ENCODE measurements around the gene ACSF3. TPM values are rescaled to one million over a fixed set of nuclear protein-coding genes. Genes with fewer than 3 reads are reported as not detected.

The ACSF3 gene
- polyA plus RNA-seq, 1 donor from 2014 or later, result 20.8 TPM

DNA sequence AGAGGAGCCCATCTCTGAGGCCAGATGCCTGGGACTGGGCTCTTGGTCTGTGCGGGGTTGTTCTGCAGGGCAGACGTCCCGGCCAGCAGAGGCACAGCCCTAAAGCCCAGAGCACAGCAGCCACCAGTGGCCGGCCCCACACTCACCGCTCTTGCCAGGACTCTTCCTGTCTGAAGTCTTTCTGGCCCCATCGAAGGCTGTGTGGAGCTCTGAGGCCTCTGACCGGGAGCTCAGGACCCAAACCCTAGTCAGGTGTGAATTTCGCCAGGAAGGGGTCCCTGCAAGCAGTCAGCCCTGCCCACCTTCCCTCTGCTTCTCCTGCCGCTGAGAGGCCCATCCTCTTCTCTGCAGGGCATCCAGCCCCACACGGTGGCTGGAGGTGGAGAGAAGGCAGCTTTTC is 10.7 kb downstream of the ACSF3 start:
- TF ChIP-seq POLR2AphosphoS5 (IDR thresholded peaks at IDR 0.05), result no peak
- TF ChIP-seq RAD21 (conservative IDR thresholded peaks at IDR 0.05), result no peak
- no peak for TF ChIP-seq TAF1 (IDR thresholded peaks at IDR 0.05; ENCODE audit: low read depth)
- TF ChIP-seq REST (IDR thresholded peaks at IDR 0.05; ENCODE audit: borderline replicate concordance), result no peak
- TF ChIP-seq MXI1 (conservative IDR thresholded peaks at IDR 0.05; ENCODE audit: poor library complexity, severe bottlenecking), result no peak
- TF ChIP-seq, protein P1, sequence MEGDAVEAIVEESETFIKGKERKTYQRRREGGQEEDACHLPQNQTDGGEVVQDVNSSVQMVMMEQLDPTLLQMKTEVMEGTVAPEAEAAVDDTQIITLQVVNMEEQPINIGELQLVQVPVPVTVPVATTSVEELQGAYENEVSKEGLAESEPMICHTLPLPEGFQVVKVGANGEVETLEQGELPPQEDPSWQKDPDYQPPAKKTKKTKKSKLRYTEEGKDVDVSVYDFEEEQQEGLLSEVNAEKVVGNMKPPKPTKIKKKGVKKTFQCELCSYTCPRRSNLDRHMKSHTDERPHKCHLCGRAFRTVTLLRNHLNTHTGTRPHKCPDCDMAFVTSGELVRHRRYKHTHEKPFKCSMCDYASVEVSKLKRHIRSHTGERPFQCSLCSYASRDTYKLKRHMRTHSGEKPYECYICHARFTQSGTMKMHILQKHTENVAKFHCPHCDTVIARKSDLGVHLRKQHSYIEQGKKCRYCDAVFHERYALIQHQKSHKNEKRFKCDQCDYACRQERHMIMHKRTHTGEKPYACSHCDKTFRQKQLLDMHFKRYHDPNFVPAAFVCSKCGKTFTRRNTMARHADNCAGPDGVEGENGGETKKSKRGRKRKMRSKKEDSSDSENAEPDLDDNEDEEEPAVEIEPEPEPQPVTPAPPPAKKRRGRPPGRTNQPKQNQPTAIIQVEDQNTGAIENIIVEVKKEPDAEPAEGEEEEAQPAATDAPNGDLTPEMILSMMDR (IDR thresholded peaks at IDR 0.05; ENCODE audit: poor library complexity, severe bottlenecking), result no peak
- TF ChIP-seq EZH2 (IDR thresholded peaks at IDR 0.05; ENCODE audit: borderline replicate concordance, insufficient read depth, low read length, poor library complexity, severe bottlenecking), result no peak
- TF ChIP-seq EP300 (conservative IDR thresholded peaks at IDR 0.05; ENCODE audit: poor library complexity, severe bottlenecking), result no peak
- no peak for TF ChIP-seq SMC3 (conservative IDR thresholded peaks at IDR 0.05; ENCODE audit: poor library complexity)
- no peak overlapping the region for H3K9ac ChIP-seq (ENCODE audit: low read length)
- H3K9me2 ChIP-seq (ENCODE audit: insufficient read depth, low read length), result no peaks in the 10 kb centered on the region
- H3K4me2 ChIP-seq (ENCODE audit: low read length), result no peak overlapping the region
- no peaks in the 10 kb centered on the region for H3F3A ChIP-seq (ENCODE audit: insufficient read depth, low read length, poor library complexity, severe bottlenecking)
- no peak overlapping the region for H2AFZ ChIP-seq (ENCODE audit: low read depth, low read length)
- H3K4me3 ChIP-seq (ENCODE audit: low read length), result no peak overlapping the region
- no peaks in the 10 kb centered on the region for H3K36me3 ChIP-seq (ENCODE audit: insufficient read depth, low read length)
- no peaks in the 10 kb centered on the region for H3K27me3 ChIP-seq (ENCODE audit: insufficient read depth, low read depth, low read length)
- H3K27ac ChIP-seq (ENCODE audit: low read length), result no peak overlapping the region
- no peaks in the 10 kb centered on the region for H3K79me2 ChIP-seq (replicated peaks; ENCODE audit: insufficient read depth, low read length)
- no peaks in the 10 kb centered on the region for H3K9me3 ChIP-seq (ENCODE audit: low read length)
- H4K20me1 ChIP-seq (ENCODE audit: insufficient read depth), result no peaks in the 10 kb centered on the region

DNA sequence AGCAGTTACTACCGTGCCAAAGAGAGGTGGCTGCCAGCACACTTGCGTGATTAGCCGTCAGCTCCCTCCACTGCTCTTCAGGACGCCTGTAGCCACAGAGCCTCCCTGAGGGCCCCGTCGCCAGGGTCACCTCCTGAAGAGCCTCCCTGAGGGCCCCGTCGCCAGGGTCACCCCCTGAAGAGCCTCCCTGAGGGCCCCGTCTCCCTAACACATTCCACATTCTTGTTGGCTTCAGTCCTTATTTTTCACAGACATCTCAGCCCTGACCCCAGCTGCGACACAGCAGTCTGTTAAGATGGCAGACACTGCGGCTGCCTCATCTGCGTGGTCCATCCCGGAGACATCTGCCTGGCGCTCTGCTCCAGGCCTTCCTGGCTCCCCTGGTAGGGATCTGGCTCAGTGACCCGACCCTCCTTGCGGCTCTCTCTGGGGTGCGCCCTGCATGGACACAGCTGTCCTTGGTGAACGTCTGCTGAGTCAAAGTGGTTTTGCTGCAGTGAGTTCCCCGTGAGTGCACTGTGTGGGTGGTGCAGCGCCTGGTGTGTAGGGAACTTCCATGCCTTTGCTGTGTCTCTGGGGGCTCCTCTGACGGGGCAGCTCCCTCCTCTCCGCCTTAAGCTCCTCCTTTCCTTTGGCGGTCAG is 11.4 kb downstream of the ACSF3 start:
- TF ChIP-seq EZH2 (IDR thresholded peaks at IDR 0.05; ENCODE audit: borderline replicate concordance, insufficient read depth, low read length, poor library complexity, severe bottlenecking) (no peak), REST (IDR thresholded peaks at IDR 0.05; ENCODE audit: borderline replicate concordance) (no peak), TAF1 (IDR thresholded peaks at IDR 0.05; ENCODE audit: low read depth) (no peak), POLR2AphosphoS5 (IDR thresholded peaks at IDR 0.05) (no peak), MXI1 (conservative IDR thresholded peaks at IDR 0.05; ENCODE audit: poor library complexity, severe bottlenecking) (no peak), EP300 (conservative IDR thresholded peaks at IDR 0.05; ENCODE audit: poor library complexity, severe bottlenecking) (no peak), SMC3 (conservative IDR thresholded peaks at IDR 0.05; ENCODE audit: poor library complexity) (no peak), RAD21 (conservative IDR thresholded peaks at IDR 0.05) (no peak)
- TF ChIP-seq, protein P1 (IDR thresholded peaks at IDR 0.05; ENCODE audit: poor library complexity, severe bottlenecking), result no peak
- H3K4me3 ChIP-seq (ENCODE audit: low read length), result no peak overlapping the region
- no peaks in the 10 kb centered on the region for H3F3A ChIP-seq (ENCODE audit: insufficient read depth, low read length, poor library complexity, severe bottlenecking)
- no peak overlapping the region for H2AFZ ChIP-seq (ENCODE audit: low read depth, low read length)
- H3K27ac ChIP-seq (ENCODE audit: low read length), result no peak overlapping the region
- H4K20me1 ChIP-seq (ENCODE audit: insufficient read depth), result no peaks in the 10 kb centered on the region
- peaks cover 3% of the 10 kb centered on the region for H3K79me2 ChIP-seq (replicated peaks; ENCODE audit: insufficient read depth, low read length)
- no peaks in the 10 kb centered on the region for H3K27me3 ChIP-seq (ENCODE audit: insufficient read depth, low read depth, low read length)
- no peaks in the 10 kb centered on the region for H3K9me3 ChIP-seq (ENCODE audit: low read length)
- no peak overlapping the region for H3K4me2 ChIP-seq (ENCODE audit: low read length)
- H3K9ac ChIP-seq (ENCODE audit: low read length), result no peak overlapping the region
- H3K9me2 ChIP-seq (ENCODE audit: insufficient read depth, low read length), result no peaks in the 10 kb centered on the region
- H3K36me3 ChIP-seq (ENCODE audit: insufficient read depth, low read length), result no peaks in the 10 kb centered on the region

Data from neural cell (in vitro differentiated cells).